HG03460 (cell line): ENCODE data around the gene WDR72.
A peak's percentile ranks its signal among the peaks of the same experiment; 100 is the strongest.

Experiments
- ATAC-seq: cut with Tn5 transposase; IDR thresholded peaks from one replicate; pipeline ENCODE4 v1.9.1; 2021; ENCODE audit not compliant: unreplicated experiment

Gene WDR72

GRCh38 chr15:53611145-53611920 is 148.1 kb downstream of the WDR72 start:
- no peak for ATAC-seq

GRCh38 chr15:53591041-53591440 is 168.4 kb downstream of the WDR72 start:
- no peak for ATAC-seq

DNA sequence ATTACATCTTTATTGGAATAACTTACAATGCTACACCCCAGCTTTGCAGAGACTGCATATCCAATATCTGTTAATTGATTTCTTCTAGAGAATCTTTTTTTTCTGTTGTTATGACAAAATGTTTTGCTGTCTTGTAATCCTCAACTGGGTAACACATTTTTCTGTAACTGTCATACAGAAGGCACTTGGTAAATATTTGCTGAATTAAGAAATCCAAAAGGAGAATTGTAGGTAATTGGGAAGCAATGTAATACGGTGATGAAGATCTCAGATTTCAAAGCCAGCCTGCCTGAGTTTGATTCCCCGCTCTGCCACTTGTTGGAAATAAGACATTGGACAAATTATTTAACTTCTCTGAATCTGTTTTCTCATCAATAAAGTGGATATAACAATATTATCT is 169.1 kb downstream of the WDR72 start:
- ATAC-seq = no peak

GRCh38 chr15:53589520-53590057 is 169.9 kb downstream of the WDR72 start:
- no peak for ATAC-seq

- ATAC-seq = no peak
Measured at GRCh38 chr15:53588773-53589172, 170.7 kb downstream of the WDR72 start.

DNA sequence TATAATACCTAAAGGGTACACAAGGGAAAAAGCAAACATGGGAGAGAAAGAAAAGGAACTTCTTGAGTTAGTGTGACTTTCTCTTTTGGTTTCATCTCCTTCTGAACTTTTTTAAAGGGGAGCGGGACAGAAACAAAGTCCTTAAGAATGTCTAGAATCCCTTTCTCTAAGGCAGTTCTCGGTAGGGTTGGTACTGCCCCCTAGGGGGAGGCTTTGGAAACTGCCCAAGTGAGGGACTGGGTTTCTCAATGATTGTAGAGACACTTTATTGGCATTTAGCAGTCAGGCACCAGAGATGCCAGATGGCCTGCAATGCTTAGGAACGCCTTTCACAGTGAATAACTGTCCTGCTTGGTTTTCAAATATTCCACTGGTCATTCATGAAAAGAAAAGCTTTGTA is 172.7 kb downstream of the WDR72 start:
- peak; percentile 59 for ATAC-seq

GRCh38 chr15:53581513-53581912 is 177.9 kb downstream of the WDR72 start:
- ATAC-seq = no peak

DNA sequence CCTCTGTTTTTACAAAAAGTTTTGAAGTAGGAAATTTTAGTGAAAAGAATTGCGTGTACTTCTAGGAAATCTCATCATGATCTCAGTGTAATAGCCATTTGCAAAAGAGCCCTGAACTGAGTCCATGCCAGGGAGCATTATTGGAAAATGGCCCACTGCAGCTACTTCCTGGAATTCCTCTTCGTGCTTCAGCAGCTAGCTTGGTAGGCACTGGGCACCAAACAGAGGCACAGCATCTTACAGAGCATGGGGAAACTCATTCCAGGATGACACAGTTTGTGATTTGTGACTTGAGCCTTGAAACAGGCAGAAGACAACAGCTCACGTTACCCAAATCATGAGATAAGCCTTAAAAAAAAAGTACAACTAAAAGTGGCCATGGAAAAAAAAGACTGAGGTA is 179.1 kb downstream of the WDR72 start:
- ATAC-seq = no peak

DNA sequence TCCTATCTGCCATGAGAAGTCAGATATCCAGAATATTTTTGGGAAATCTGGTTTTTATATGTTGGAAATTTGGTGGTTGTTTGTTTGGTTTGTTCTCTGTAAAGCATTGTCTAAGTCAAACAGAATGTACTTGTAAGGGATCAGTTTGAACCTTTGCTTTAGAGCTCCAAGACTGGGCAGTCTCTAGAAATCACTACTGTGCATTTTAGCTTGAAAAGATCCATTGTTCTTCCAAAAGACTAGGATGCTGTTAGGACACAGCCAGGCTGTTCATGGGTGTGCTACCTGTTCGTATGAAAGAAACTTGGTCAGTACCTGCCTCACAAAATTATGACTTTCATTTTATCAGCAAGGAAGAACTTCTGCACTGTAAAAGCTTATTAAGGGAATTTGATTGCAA is 182.6 kb downstream of the WDR72 start:
- ATAC-seq = no peak

GRCh38 chr15:53573091-53573490 is 186.4 kb downstream of the WDR72 start:
- no peak for ATAC-seq

DNA sequence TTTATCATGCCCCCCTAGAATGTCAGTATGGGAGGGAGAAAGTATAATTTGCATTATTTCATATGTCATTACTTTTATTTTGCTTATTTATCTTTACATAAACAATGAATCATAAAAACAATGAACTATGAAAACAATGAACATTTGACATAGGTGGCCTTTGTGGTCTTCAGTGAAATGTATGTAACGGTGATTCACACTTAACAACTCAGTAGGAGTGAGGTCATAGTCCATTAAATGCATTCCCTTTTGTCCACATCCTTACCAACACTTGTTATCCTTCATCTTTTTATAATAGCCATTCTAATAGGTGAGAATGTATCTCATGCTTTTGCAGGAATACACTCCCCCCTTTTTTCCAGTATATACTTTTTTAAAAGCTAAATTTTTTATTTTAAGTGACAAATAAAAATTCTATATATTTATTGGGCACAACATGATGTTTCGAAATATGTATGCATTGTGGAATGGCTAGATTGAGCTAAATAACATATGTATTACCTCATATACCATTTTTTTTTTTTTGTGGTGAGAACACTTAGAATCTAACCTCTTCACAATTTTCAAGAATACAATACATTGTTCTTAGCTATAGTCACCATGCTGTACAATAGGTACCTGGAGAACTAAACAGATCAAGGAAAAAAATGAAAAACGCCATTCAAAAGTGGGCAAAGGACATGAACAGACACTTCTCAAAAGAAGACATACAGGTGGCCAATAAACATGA is 189.5 kb downstream of the WDR72 start:
- ATAC-seq = no peak

GRCh38 chr15:53566912-53567311 is 192.6 kb downstream of the WDR72 start:
- no peak for ATAC-seq

DNA sequence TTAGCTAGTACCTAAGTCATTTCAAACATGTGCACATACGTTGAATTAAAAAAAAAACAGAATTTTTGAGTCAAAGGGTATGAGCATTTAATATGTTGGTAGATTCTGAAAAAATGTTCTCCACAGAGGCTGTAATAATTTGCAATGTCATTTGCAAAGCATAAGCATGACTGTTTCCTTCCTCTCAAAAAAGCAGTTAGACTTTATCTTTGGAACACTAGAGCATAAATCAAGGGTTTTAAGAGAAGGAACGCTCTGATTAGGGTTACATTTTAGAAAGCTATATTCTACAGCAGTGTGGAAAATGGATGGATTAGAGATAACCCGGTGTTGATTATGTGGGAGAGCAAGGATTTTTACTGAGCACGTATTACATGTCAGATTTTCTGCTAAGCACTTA is 193.7 kb downstream of the WDR72 start:
- no peak for ATAC-seq

- no peak for ATAC-seq
Measured at GRCh38 chr15:53564647-53565046, 194.8 kb downstream of the WDR72 start.

- no peak for ATAC-seq
Measured at GRCh38 chr15:53563627-53564026, 195.8 kb downstream of the WDR72 start.

- no peak for ATAC-seq
Measured at GRCh38 chr15:53559364-53560277, 199.8 kb downstream of the WDR72 start.

- ATAC-seq = no peak
Measured at GRCh38 chr15:53558384-53558783, 201.1 kb downstream of the WDR72 start.

GRCh38 chr15:53555226-53555625 is 204.2 kb downstream of the WDR72 start:
- no peak for ATAC-seq

DNA sequence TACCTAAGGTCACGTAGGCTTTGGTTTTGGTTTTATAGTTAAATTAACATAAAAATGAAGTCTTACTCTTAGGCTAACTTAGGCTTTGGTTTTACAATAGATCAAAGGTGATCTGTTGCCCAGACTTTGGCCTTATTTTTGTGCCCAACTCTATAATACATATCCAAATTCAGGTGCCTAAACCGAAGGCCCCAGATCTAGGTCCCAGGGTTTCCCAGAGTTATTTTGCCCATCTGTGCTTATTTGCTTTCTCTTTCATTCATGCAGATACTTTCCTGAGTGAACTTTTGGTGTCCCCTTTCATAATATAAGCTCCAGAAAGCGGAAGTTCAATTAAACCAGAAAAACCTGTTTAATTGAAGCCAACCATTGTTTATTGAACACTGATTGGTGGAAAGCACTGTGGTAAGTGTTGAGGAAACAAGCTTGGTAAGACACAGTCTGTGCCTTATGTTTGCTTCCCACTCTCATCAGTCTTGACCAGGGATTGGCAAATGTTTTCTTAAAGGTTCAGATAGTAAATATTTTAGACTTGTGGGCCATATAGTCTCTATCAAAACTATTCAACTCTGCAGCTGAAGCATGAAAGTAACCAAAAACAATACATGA is 209.7 kb downstream of the WDR72 start:
- no peak for ATAC-seq

GRCh38 chr15:53548236-53548635 is 211.2 kb downstream of the WDR72 start:
- no peak for ATAC-seq
